ENCODE measurements around the gene PLA2G2D. TPM values are rescaled to one million over a fixed set of nuclear protein-coding genes. Genes with fewer than 3 reads are reported as not detected.

The PLA2G2D gene
- polyA plus RNA-seq, 3 donors = 0.08 TPM; not detected in 1

DNA sequence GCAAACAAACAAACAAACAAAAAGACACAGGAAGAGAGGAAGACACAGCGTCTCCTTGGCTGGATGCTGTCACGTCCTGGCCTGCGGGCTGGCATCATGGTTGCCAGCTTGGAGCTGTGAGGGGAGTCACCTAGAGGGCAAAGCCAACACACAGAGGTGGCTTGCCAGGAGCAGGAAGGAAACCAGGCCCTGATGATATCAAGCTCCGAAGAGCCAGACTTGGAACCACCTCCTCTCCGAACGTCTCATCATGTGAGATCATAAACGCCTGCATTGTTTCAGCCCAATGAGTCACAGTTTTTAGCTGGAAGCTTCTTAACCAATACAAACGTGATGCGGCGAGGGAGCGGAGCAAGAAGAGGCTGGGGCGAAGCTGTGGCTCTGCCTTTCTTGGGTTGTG lies 8.7 kb downstream of the PLA2G2D start:
- Histone ChIP-seq H2AFZ (ENCODE audit: insufficient read depth, low read depth, low read length, poor library complexity, severe bottlenecking) (no peak overlapping the region), H3K36me3 (replicated peaks in 1 of 2; ENCODE audit: control insufficient read depth in 1 of 2, insufficient read depth in 2 of 2, low read length in 2 of 2) (no peaks in the 10 kb centered on the region), H3K79me2 (ENCODE audit: insufficient read depth, low read length) (no peaks in the 10 kb centered on the region), H3K4me1 (ENCODE audit: control insufficient read depth in 1 of 2, insufficient read depth in 2 of 2, low read length in 2 of 2) (no peaks in the 10 kb centered on the region), H3K9ac (ENCODE audit: insufficient read depth, low read length, poor library complexity, severe bottlenecking) (no peak overlapping the region), H3K27me3 (ENCODE audit: control insufficient read depth in 2 of 2, insufficient read depth in 2 of 2, low read length in 2 of 2) (peaks cover 0 to 4% of the 10 kb centered on the region in 2 donors), H3K4me2 (replicated peaks; ENCODE audit: extremely low read depth, low read length, poor library complexity, severe bottlenecking) (no peak overlapping the region), H3K4me3 (replicated peaks in 1 of 3; ENCODE audit: low read depth in 2 of 3, low read length in 3 of 3) (no peak overlapping the region), H4K20me1 (ENCODE audit: insufficient read depth, low read length) (no peaks in the 10 kb centered on the region), H3K27ac (ENCODE audit: low read depth in 1 of 2, low read length in 2 of 2) (no peak overlapping the region), H3K9me3 (replicated peaks in 1 of 2; ENCODE audit: control insufficient read depth in 1 of 2, insufficient read depth in 1 of 2, low read length in 2 of 2) (no peaks in the 10 kb centered on the region)
- H3K4me1 Mint-ChIP-seq = no peaks in the 10 kb centered on the region
- intact Hi-C loops (cut with micrococcal nuclease) = no loop called here
- no peak for DNase-seq
- H3K4me3 Mint-ChIP-seq = no peak overlapping the region
- H3K36me3 Mint-ChIP-seq = no peaks in the 10 kb centered on the region
- H3K27me3 Mint-ChIP-seq (ENCODE audit: low read depth in 3 of 3) = peaks cover 11 to 14% (median 13%) of the 10 kb centered on the region in 3 donors
- no peak overlapping the region for H3K27ac Mint-ChIP-seq
- peaks cover 0 to 2% (median 0%) of the 10 kb centered on the region in 7 donors for H3K9me3 Mint-ChIP-seq
- 85% methylated on average over 12 of the region's 12 CpGs for WGBS (ENCODE audit: insufficient coverage)
- TF ChIP-seq, protein P1, sequence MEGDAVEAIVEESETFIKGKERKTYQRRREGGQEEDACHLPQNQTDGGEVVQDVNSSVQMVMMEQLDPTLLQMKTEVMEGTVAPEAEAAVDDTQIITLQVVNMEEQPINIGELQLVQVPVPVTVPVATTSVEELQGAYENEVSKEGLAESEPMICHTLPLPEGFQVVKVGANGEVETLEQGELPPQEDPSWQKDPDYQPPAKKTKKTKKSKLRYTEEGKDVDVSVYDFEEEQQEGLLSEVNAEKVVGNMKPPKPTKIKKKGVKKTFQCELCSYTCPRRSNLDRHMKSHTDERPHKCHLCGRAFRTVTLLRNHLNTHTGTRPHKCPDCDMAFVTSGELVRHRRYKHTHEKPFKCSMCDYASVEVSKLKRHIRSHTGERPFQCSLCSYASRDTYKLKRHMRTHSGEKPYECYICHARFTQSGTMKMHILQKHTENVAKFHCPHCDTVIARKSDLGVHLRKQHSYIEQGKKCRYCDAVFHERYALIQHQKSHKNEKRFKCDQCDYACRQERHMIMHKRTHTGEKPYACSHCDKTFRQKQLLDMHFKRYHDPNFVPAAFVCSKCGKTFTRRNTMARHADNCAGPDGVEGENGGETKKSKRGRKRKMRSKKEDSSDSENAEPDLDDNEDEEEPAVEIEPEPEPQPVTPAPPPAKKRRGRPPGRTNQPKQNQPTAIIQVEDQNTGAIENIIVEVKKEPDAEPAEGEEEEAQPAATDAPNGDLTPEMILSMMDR (IDR thresholded peaks at IDR 0.05) = no peak

DNA sequence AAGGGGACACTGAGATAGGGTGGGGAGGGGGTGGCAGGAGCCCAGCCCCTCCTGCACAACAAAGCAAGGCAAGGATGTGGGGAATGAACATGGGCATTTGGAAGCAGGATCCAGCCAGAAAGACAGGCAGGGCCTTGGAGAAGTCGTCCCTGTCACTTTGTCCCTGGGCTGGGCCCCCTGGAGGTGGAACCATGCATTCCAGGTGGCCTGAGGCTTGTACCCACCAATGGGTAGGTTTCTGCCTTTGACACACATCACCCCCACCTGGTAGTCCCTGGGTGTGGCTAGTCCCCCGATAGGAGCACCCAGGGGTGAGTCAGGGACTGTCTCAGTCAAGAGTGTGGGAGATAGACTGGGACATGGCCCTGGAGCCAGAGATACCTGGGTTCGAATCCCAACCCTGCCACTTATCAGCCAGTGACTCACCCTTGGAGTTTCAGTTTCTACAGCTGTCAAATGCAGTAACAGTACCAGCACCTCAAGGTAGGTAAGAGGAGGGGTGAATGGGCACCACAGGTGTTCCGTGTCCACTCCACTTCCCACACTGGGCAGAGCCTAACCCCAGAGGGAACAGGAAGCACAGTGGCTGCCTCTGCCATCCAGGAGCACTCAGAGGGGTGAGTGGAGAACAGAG lies 10.0 kb downstream of the PLA2G2D start:
- Histone ChIP-seq H3K4me1 (ENCODE audit: control insufficient read depth in 1 of 2, insufficient read depth in 2 of 2, low read length in 2 of 2) (no peaks in the 10 kb centered on the region), H3K27ac (ENCODE audit: low read depth in 1 of 2, low read length in 2 of 2) (no peak overlapping the region), H3K36me3 (replicated peaks in 1 of 2; ENCODE audit: control insufficient read depth in 1 of 2, insufficient read depth in 2 of 2, low read length in 2 of 2) (no peaks in the 10 kb centered on the region), H2AFZ (ENCODE audit: insufficient read depth, low read depth, low read length, poor library complexity, severe bottlenecking) (no peak overlapping the region), H3K4me3 (replicated peaks in 1 of 3; ENCODE audit: low read depth in 2 of 3, low read length in 3 of 3) (no peak overlapping the region), H3K27me3 (ENCODE audit: control insufficient read depth in 2 of 2, insufficient read depth in 2 of 2, low read length in 2 of 2) (peaks cover 0 to 4% of the 10 kb centered on the region in 2 donors), H3K4me2 (replicated peaks; ENCODE audit: extremely low read depth, low read length, poor library complexity, severe bottlenecking) (no peak overlapping the region), H4K20me1 (ENCODE audit: insufficient read depth, low read length) (no peaks in the 10 kb centered on the region), H3K79me2 (ENCODE audit: insufficient read depth, low read length) (no peaks in the 10 kb centered on the region), H3K9ac (ENCODE audit: insufficient read depth, low read length, poor library complexity, severe bottlenecking) (no peak overlapping the region), H3K9me3 (replicated peaks in 1 of 2; ENCODE audit: control insufficient read depth in 1 of 2, insufficient read depth in 1 of 2, low read length in 2 of 2) (no peaks in the 10 kb centered on the region)
- no CpG with 5 or more reads among the region's 4 CpGs for WGBS (ENCODE audit: insufficient coverage)
- Mint-ChIP-seq H3K36me3 (no peaks in the 10 kb centered on the region), H3K4me3 (no peak overlapping the region), H3K27me3 (ENCODE audit: low read depth in 3 of 3) (peaks cover 10 to 19% (median 14%) of the 10 kb centered on the region in 3 donors), H3K9me3 (peaks cover 0 to 2% (median 0%) of the 10 kb centered on the region in 7 donors), H3K4me1 (no peaks in the 10 kb centered on the region), H3K27ac (peak overlapping the region in 1 of 7 donors; percentile 51)
- TF ChIP-seq, protein P1 (IDR thresholded peaks at IDR 0.05) = no peak
- intact Hi-C loops (cut with micrococcal nuclease) = no loop called here
- no peak for DNase-seq

All from CD14-positive monocyte (primary cell).